ENCODE measurements around the gene KRTAP5-6.
"Not testable (repeated sequence)": the region's sequence is repeated elsewhere in the genome, so short reads cannot be mapped to it uniquely, and the experiment has no call there.

The KRTAP5-6 gene

DNA sequence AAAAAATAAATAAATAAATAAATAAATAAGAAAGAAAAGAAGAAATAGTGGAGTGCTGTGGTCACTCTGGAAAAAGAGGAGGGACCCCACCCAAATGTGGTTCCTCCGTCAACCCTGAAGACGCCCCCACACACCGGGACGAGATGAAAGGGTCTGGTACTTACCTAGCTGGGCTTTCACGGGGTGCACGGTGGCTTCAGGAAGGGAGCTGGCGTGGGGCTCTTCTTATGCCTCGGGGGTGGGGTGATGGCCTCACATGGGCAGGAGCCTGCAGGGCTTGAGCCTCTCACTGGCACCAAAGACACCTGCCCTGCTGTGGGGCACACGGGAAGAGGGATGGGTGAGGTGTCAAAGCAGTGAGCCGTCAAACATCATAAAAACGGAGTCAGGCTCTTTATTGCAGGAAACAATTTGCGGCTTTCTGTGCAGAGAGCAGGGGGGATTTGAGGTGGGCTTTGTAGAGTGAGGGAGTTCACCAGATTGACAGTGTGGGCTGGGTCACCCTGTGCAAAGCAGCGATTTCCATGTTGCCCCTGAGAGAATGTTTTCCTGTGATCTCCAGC lies 28.0 kb upstream of the KRTAP5-6 start:
- Mint-ChIP-seq H3K4me3 (no peak overlapping the region), H3K36me3 (ENCODE audit: insufficient read depth) (peaks cover 2% of the 10 kb centered on the region), H3K9me3 (no peaks in the 10 kb centered on the region), H3K4me1 (no peaks in the 10 kb centered on the region), H3K27me3 (peaks cover 33% of the 10 kb centered on the region), H3K27ac (ENCODE audit: low read depth) (no peak overlapping the region)
- DNase-seq (ENCODE audit: low spot score in 2 of 2), result no peak
- no peak for ATAC-seq (replicated peaks; ENCODE audit: extremely low read depth, poor library complexity, severe bottlenecking)

DNA sequence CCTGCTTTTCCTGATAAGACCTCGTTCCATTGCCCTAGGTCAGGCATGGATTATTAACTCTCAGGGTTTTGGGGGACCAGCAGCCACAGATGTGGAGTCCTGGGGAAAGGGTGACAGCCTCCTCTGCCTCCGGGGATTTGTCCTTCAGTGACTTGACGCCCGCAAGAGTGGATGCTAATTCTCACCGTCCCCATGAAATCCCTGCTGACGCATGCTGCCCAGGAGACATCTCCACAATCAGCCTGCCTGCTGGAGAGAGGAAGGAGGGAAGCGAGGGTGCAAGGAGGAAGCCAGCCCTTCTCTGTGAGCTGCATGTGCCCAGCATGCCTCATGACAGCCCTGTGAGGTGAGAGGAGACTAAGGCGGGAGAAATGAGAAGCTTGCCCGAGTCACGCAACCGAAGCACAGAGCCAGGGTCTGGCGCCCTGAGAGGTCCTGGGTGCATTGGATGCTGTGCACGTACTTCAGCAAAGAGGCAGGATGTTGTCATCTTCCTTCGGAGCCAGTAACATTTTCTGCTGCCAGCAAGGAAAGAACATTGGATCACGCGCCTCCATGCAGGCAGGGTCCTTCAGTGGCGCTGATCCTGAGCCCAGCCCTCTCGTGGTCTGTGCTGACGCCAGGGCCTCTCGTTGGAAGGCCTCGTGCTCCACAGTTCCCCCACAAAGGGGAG lies 27.3 kb upstream of the KRTAP5-6 start:
- no peak for ATAC-seq (replicated peaks; ENCODE audit: extremely low read depth, poor library complexity, severe bottlenecking)
- H3K27me3 Mint-ChIP-seq, result peaks cover 40% of the 10 kb centered on the region
- H3K27ac Mint-ChIP-seq (ENCODE audit: low read depth), result no peak overlapping the region
- DNase-seq (ENCODE audit: low spot score in 2 of 2), result no peak
- no peaks in the 10 kb centered on the region for H3K9me3 Mint-ChIP-seq
- H3K4me3 Mint-ChIP-seq, result no peak overlapping the region
- peaks cover 2% of the 10 kb centered on the region for H3K36me3 Mint-ChIP-seq (ENCODE audit: insufficient read depth)
- H3K4me1 Mint-ChIP-seq, result no peaks in the 10 kb centered on the region

DNA sequence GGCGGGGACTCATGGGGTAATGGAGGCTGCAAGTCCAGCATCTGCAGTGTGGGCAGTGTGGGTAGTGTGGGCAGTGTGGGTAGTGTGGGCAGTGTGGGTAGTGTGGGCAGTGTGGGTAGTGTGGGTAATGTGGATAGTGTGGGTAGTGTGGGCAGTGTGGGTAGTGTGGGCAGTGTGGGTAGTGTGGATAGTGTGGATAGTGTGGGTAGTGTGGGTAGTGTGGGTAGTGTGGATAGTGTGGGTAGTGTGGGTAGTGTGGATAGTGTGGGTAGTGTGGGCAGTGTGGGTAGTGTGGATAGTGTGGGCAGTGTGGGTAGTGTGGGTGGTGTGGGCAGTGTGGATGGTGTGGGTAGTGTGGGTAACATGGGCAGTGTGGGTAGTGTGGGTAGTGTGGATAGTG lies 26.5 kb upstream of the KRTAP5-6 start:
- H3K27me3 Mint-ChIP-seq, result peaks cover 47% of the 10 kb centered on the region
- H3K4me3 Mint-ChIP-seq; H3K36me3 Mint-ChIP-seq (ENCODE audit: insufficient read depth); ATAC-seq (replicated peaks; ENCODE audit: extremely low read depth, poor library complexity, severe bottlenecking); H3K4me1 Mint-ChIP-seq; H3K27ac Mint-ChIP-seq (ENCODE audit: low read depth); H3K9me3 Mint-ChIP-seq; DNase-seq (ENCODE audit: low spot score in 2 of 2): not testable (repeated sequence)

DNA sequence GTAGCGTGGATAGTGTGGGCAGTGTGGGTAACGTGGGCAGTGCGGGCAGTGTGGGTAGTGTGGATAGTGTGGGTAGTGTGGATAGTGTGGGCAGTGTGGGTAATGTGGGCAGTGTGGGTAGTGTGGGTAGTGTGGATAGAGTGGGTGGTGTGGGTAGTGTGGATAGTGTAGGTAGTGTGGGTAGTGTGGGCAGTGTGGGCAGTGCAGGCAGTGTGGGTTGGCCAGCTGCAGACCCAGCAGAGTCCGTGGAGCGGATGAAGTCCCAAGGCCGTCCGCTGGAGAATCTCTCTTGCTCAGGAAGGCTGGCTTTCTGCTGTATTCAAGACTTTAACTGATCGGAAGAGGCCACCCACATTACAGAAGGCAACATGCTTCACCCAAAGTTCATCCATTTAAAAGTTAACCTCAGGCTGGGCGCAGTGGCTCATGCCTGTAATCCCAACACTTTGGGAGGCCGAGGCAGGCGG lies 26.1 kb upstream of the KRTAP5-6 start:
- ATAC-seq (replicated peaks; ENCODE audit: extremely low read depth, poor library complexity, severe bottlenecking) (no peak), DNase-seq (ENCODE audit: low spot score in 2 of 2) (no peak)
- Mint-ChIP-seq H3K4me1 (no peaks in the 10 kb centered on the region), H3K4me3 (no peak overlapping the region), H3K27me3 (peaks cover 52% of the 10 kb centered on the region), H3K36me3 (ENCODE audit: insufficient read depth) (peaks cover 2% of the 10 kb centered on the region), H3K9me3 (no peaks in the 10 kb centered on the region), H3K27ac (ENCODE audit: low read depth) (no peak overlapping the region)

DNA sequence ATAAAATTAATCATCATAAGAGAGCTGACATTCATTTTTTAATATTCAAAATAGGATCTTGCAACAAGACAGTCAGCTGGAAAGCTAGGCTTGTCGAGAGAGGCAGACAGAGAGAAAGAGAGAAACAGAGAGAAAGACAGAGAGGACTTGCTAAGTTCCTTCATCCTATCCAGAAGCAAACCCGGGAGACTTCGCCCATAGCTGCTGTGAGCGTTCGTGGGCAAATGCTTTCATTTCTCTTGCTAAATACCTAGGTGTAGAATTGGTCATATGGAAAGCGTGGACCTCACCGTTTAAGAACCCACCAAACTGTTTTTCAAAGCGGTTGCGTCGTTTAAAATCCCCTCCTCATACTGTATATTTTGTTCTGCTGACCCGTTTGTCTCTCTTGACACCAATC lies 25.3 kb upstream of the KRTAP5-6 start:
- H3K4me3 Mint-ChIP-seq, result no peak overlapping the region
- no peak for DNase-seq (ENCODE audit: low spot score in 2 of 2)
- H3K27me3 Mint-ChIP-seq, result peaks cover 59% of the 10 kb centered on the region
- no peaks in the 10 kb centered on the region for H3K4me1 Mint-ChIP-seq
- H3K9me3 Mint-ChIP-seq, result no peaks in the 10 kb centered on the region
- ATAC-seq (replicated peaks; ENCODE audit: extremely low read depth, poor library complexity, severe bottlenecking), result no peak
- no peak overlapping the region for H3K27ac Mint-ChIP-seq (ENCODE audit: low read depth)
- peaks cover 2% of the 10 kb centered on the region for H3K36me3 Mint-ChIP-seq (ENCODE audit: insufficient read depth)

DNA sequence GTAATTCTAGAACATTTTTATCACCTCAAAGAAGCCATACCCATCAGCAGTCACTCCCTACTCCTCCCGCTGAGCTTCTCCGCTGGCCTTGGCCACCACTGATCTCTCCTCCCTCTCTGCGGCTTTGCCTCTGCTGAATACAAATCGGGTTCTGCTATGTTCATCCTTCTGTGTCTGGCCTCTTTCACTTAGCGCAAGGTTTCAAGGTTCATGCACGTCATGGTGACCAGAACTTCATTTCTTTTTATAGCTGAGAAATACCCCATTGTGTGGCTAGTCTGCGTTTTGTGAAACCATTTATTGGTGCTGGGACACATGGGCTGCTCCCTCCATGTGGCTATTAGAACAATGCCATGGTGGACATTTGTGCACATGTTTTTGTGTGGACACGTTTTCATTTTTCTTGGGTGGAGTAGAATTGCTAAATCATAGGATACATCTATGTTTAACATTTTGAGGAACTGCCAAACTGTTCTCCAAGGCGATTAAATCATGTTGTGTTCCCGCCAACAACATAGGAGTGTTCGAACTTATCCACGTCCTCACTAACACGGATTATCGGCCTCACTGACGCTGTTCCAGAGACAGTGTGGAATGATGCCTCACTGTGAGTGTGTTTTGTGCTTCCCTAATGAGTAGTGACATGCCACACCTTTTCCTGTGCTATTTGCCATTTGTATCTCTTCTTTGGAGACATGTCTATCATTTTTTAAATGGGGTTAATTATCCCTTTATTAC lies 24.2 kb upstream of the KRTAP5-6 start:
- Mint-ChIP-seq H3K27me3 (peaks cover 63% of the 10 kb centered on the region), H3K4me3 (no peak overlapping the region), H3K4me1 (no peaks in the 10 kb centered on the region), H3K9me3 (no peaks in the 10 kb centered on the region), H3K27ac (ENCODE audit: low read depth) (no peak overlapping the region), H3K36me3 (ENCODE audit: insufficient read depth) (peaks cover 2% of the 10 kb centered on the region)
- DNase-seq (ENCODE audit: low spot score in 2 of 2), result no peak
- no peak for ATAC-seq (replicated peaks; ENCODE audit: extremely low read depth, poor library complexity, severe bottlenecking)

DNA sequence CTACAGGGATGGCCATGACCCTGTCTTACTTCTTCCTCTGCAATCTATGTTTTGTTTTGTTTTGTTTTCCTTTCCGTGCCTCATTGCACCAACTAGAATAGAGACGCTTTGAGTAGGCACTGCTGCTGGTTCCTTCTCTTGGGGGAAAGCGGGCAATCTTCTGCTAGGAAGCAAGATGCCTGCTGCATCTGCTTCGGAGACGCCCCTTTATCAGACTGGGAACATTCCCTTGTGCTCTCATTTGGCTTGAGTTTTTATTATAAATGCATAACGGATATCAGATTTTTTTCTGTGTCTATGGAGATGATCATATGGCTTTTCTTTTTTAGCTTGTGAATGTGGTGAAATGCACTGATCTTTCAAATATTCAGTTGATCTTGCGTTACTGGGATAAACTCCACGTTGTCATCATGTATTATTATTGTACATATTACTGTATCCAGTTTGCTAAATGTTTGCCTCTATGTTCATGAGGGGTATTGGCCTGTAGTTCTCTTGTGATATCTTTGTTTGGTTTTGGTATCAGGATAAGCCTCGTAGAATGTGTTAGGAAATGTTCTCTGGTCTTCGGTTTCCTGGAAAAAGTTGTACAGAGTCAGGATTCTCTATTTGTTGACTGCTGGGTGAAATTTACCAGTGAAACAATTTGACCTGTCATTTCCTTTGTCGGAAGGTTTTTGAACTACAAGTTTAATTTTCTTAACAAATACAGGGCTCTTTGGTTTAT lies 23.4 kb upstream of the KRTAP5-6 start:
- H3K27me3 Mint-ChIP-seq, result peaks cover 57% of the 10 kb centered on the region
- peaks cover 2% of the 10 kb centered on the region for H3K36me3 Mint-ChIP-seq (ENCODE audit: insufficient read depth)
- H3K9me3 Mint-ChIP-seq, result no peaks in the 10 kb centered on the region

DNA sequence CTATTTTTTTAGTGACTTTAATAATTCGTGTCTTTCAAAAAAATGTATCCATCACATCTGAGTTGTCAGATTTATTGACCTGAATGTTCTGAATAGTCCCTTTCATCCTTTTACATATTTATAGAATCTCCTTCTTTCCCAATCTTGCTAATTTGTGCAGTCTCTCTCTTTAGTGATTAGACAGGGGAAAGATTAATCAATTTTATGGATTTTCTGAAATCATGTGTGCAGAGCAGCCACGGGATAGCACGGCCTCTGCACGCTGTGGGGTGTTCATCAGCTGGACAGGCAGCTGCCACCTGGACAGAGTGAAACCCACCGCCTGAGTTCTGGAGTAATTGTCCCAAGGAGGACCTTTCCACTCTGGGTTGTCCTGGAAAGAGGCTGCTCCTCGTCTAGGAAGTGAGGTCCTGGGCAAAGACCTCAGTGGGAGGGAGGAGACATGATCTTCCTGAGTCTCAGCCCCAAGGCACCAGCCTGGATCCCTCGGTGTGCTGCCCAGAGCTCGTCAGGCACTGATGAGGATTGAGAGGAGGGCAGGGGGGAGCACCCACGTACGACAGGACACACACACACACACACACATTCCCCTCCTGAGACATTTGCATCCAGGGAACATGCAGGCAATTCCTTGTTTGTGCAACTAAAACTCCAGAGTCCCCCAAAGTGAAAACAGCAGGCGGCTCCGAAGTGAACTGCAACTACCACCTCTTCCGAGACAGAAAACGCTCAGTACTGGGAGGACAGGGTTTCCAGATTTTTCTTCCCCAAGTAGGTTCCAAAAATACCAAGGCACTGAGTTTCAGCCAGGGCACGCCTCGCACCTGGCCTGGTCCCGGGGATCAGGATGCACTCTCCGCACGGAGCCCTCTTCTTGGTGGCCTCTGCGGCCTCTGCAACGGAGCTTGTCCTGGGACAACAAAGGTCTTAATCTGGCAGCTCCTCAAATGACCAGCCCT lies 22.5 kb upstream of the KRTAP5-6 start:
- H3K27ac Mint-ChIP-seq (ENCODE audit: low read depth), result no peak overlapping the region
- H3K27me3 Mint-ChIP-seq, result peaks cover 60% of the 10 kb centered on the region

More for the DNA sequence above, 23.4 kb upstream of the KRTAP5-6 start:
- no peak overlapping the region for H3K27ac Mint-ChIP-seq (ENCODE audit: low read depth)
- ATAC-seq (replicated peaks; ENCODE audit: extremely low read depth, poor library complexity, severe bottlenecking) (no peak), DNase-seq (ENCODE audit: low spot score in 2 of 2) (no peak)
- H3K4me1 Mint-ChIP-seq, result no peaks in the 10 kb centered on the region
- no peak overlapping the region for H3K4me3 Mint-ChIP-seq

DNA sequence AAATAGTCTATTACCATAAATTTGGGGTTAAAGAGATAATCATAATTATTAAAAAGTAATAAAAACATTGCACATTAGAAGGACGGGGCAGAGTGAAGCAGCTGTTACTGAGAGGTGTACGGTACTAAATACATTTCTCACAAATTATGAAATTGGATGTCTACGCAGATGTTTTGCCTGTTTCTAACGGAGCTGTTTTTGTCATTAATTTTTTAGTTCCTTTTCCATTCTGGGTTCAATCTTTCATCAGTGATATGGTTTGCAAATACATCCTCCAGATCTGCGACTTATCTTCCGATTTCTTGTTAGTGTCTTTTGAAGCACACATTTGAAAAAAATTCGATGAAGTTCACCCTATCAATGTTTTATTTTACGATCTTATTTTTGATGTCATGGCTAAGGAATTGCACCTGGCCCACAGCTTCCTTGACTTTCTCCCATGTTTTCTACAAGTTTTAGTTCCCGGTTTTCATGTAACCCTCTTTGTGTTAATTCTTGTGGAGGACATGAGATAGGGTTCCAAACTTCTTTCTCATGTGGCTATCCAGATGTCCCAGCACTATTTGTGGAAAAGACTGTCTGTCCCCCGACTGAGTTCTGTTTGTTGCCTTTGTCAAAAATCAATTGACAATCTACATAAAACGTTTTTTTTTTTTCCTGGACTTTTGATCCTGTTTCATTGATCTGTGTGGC lies 21.3 kb upstream of the KRTAP5-6 start:
- no peak for ATAC-seq (replicated peaks; ENCODE audit: extremely low read depth, poor library complexity, severe bottlenecking)
- no peaks in the 10 kb centered on the region for H3K4me1 Mint-ChIP-seq

More for the DNA sequence above, 22.5 kb upstream of the KRTAP5-6 start:
- ATAC-seq (replicated peaks; ENCODE audit: extremely low read depth, poor library complexity, severe bottlenecking), result no peak
- Mint-ChIP-seq H3K4me3 (no peak overlapping the region), H3K9me3 (no peaks in the 10 kb centered on the region), H3K36me3 (ENCODE audit: insufficient read depth) (peaks cover 2% of the 10 kb centered on the region), H3K4me1 (no peaks in the 10 kb centered on the region)
- DNase-seq (ENCODE audit: low spot score in 2 of 2), result no peak

DNA sequence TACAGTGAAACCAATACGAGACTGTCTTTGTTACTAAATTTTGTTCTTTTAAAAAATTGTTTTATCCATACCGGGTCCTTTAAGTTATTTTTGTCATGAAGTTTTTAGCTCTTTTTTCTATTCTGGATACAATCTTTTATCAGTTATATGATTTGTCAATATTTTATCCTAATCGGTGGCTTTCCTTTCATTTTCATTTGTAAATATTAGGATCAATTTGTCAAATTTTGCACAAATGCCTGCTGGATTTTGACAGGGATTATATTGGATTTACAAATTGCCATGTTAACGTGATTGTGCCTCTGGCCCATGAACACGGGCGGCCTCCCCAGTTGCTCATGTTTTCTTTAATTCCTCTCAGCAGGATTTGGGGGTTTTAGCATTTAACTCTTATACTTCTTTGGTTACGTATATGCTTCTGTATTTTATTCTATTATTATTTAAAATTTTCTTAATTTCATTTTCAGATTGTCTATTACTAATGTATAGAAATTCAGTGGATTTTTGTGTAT lies 20.7 kb upstream of the KRTAP5-6 start:
- Mint-ChIP-seq H3K27ac (ENCODE audit: low read depth) (no peak overlapping the region), H3K4me3 (no peak overlapping the region), H3K27me3 (peaks cover 60% of the 10 kb centered on the region), H3K9me3 (no peaks in the 10 kb centered on the region), H3K36me3 (ENCODE audit: insufficient read depth) (no peaks in the 10 kb centered on the region), H3K4me1 (no peaks in the 10 kb centered on the region)
- ATAC-seq (replicated peaks; ENCODE audit: extremely low read depth, poor library complexity, severe bottlenecking) (no peak), DNase-seq (ENCODE audit: low spot score in 2 of 2) (no peak)

More for the DNA sequence above, 21.3 kb upstream of the KRTAP5-6 start:
- Mint-ChIP-seq H3K27ac (ENCODE audit: low read depth) (no peak overlapping the region), H3K27me3 (peaks cover 60% of the 10 kb centered on the region), H3K9me3 (no peaks in the 10 kb centered on the region), H3K36me3 (ENCODE audit: insufficient read depth) (no peaks in the 10 kb centered on the region), H3K4me3 (no peak overlapping the region)
- no peak for DNase-seq (ENCODE audit: low spot score in 2 of 2)

DNA sequence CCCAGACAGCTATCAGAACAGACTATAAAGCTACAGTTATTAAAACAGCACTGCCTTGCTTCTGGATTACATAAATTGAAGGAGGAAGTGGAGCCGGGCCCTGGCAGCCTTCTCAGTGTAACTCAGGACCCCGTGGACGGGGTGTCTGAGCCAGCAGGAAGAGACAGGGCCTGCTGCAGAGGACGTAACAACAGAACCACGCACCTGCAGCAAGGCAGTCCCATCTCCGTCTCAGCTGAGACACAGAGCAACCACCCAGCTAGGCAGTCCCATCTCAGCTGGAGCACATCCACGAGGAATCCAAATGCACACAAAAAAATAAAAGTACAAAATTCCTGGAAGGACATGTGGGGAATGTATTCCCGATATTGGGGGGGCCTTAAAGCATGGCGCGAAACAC lies 17.1 kb upstream of the KRTAP5-6 start:
- DNase-seq (ENCODE audit: low spot score in 2 of 2) (no peak), ATAC-seq (replicated peaks; ENCODE audit: extremely low read depth, poor library complexity, severe bottlenecking) (no peak)
- Mint-ChIP-seq H3K27ac (ENCODE audit: low read depth) (no peak overlapping the region), H3K36me3 (ENCODE audit: insufficient read depth) (no peaks in the 10 kb centered on the region), H3K27me3 (peaks cover 48% of the 10 kb centered on the region), H3K4me1 (no peaks in the 10 kb centered on the region), H3K4me3 (no peak overlapping the region), H3K9me3 (no peaks in the 10 kb centered on the region)

Data from central memory CD8-positive, alpha-beta T cell (primary cell).